Panc1 (cell line): Measurements from ENCODE around the gene CEACAM21. TPM values are rescaled to one million over a fixed set of nuclear protein-coding genes. Genes with fewer than 3 reads are reported as not detected.
"Not testable (repeated sequence)": the region's sequence is repeated elsewhere in the genome, so short reads cannot be mapped to it uniquely, and the experiment has no call there.

Experiments
- ATAC-seq: fragments of 200-7000 bp; cut with Tn5 transposase; 2 replicates; pipeline ENCODE4 v1.9.1; 2020; ENCODE audit warnings: mild to moderate bottlenecking, moderate library complexity
- BruUV-seq: library from RNA; stranded (reverse); fragments of 400-500 nt; replicated peaks from 2 replicates; lab custom pipeline; 2021; lab: Mats Ljungman, UMichigan
- CTCF ChIA-PET: fragments of 300-600 bp; sonication (Branson Sonifier 250); formaldehyde crosslinking; loops from one replicate; lab custom pipeline; 2022; ENCODE audit warnings: antibody characterized with exemption; lab: Charles Lee
- POLR2A ChIA-PET: fragments of 300-600 bp; sonication (Branson Sonifier 250); formaldehyde crosslinking; loops from one replicate; lab custom pipeline; 2022; ENCODE audit warnings: antibody characterized with exemption; lab: Charles Lee
- DNase-seq: peaks from one replicate; pipeline ENCODE4 v3.0.0-alpha.2; 2010; ENCODE audit warnings: low read depth, low spot score
- H3K27ac ChIP-seq: 2 replicates; pipeline ENCODE4 v1.5.1; 2011; ENCODE audit warnings: mild to moderate bottlenecking, low read length, inconsistent platforms
- H3K27me3 ChIP-seq: fragments of 200-500 bp; sonication (Bioruptor generic); 2 replicates; pipeline ENCODE4 v1.6.0; 2014; ENCODE audit warnings: low read length, inconsistent platforms; ENCODE audit not compliant: control insufficient read depth, insufficient read depth
- H3K36me3 ChIP-seq: fragments of 200-500 bp; sonication (Bioruptor generic); 2 replicates; pipeline ENCODE4 v1.5.1; 2014; ENCODE audit warnings: inconsistent platforms, mild to moderate bottlenecking, low read length, moderate library complexity; ENCODE audit not compliant: control insufficient read depth, insufficient read depth
- H3K4me1 ChIP-seq: 2 replicates; pipeline ENCODE4 v1.5.1; 2011; ENCODE audit warnings: inconsistent platforms, mild to moderate bottlenecking, low read length, moderate library complexity; ENCODE audit not compliant: control insufficient read depth, insufficient read depth
- H3K4me3 ChIP-seq, 2 experiments: 2 replicates each; pipeline ENCODE4 v1.5.1; 2011 to 2012; ENCODE audit warnings: low read depth in 2 of 2, low read length in 2 of 2, mild to moderate bottlenecking in 2 of 2, inconsistent platforms in 1 of 2, moderate library complexity in 1 of 2
- H3K9me3 ChIP-seq: fragments of 200-500 bp; sonication (Bioruptor generic); 2 replicates; pipeline ENCODE4 v1.5.1; 2014; ENCODE audit warnings: low read depth, mild to moderate bottlenecking, inconsistent platforms, low read length, moderate library complexity; ENCODE audit not compliant: control insufficient read depth, insufficient read depth
- POLR2AphosphoS5 ChIP-seq: IDR thresholded peaks from 2 replicates; pipeline ENCODE4 v1.6.1; 2012; ENCODE audit warnings: mild to moderate bottlenecking, low read depth, low read length, moderate library complexity
- SIN3A ChIP-seq: IDR thresholded peaks from 2 replicates; pipeline ENCODE4 v1.6.1; 2012; ENCODE audit warnings: low read depth, mild to moderate bottlenecking, low read length, moderate library complexity, borderline replicate concordance; ENCODE audit not compliant: insufficient read depth
- TCF7L2 ChIP-seq: IDR thresholded peaks from 2 replicates; pipeline ENCODE4 v1.6.1; 2011; ENCODE audit warnings: mild to moderate bottlenecking, low read depth, low read length, inconsistent platforms
- in situ Hi-C: cut with HindIII; loops from 2 replicates; pipeline ENCODE4 v1.10.0; 2016; ENCODE audit warnings: low sequenced_read_pairs, low pct_unique_long_range_greater_than_20kb
- intact Hi-C: fragments of 100-400 bp; cut with micrococcal nuclease; formaldehyde crosslinking; loops from one replicate; pipeline ENCODE4 v1.10.0; 2022; ENCODE audit not compliant: unreplicated experiment
- total RNA-seq: library from RNA; stranded (reverse); gene quantifications from one replicate; pipeline ENCODE4 v1.2.1, GENCODE V29; 2021; ENCODE audit not compliant: unreplicated experiment
- TF ChIP-seq, protein P1 (sequence below): fragments of 450-650 bp; IDR thresholded peaks from 2 replicates; pipeline ENCODE4 v1.5.1; 2017; ENCODE audit warnings: mild to moderate bottlenecking
- TF ChIP-seq, protein P2 (sequence below), 2 experiments: IDR thresholded peaks; 2 replicates each; pipeline ENCODE4 v1.6.1; 2011 to 2012; ENCODE audit warnings: low read depth in 2 of 2, control low read depth in 1 of 2, low read length in 1 of 2, mild to moderate bottlenecking in 1 of 2, moderate library complexity in 1 of 2; ENCODE audit not compliant: insufficient read depth in 1 of 2

The CEACAM21 gene
- total RNA-seq, 1 experiment from 2014 or later = not detected

- no TSS peak for BruUV-seq
- Histone ChIP-seq H3K36me3 (no peaks in the 10 kb centered on the region), H3K27ac (no peak overlapping the region), H3K27me3 (no peaks in the 10 kb centered on the region; the same call in 1 of the 2 replicates), H3K9me3 (no peaks in the 10 kb centered on the region), H3K4me3 (no peak overlapping the region), H3K4me1 (no peaks in the 10 kb centered on the region)
- TF ChIP-seq, protein P1, sequence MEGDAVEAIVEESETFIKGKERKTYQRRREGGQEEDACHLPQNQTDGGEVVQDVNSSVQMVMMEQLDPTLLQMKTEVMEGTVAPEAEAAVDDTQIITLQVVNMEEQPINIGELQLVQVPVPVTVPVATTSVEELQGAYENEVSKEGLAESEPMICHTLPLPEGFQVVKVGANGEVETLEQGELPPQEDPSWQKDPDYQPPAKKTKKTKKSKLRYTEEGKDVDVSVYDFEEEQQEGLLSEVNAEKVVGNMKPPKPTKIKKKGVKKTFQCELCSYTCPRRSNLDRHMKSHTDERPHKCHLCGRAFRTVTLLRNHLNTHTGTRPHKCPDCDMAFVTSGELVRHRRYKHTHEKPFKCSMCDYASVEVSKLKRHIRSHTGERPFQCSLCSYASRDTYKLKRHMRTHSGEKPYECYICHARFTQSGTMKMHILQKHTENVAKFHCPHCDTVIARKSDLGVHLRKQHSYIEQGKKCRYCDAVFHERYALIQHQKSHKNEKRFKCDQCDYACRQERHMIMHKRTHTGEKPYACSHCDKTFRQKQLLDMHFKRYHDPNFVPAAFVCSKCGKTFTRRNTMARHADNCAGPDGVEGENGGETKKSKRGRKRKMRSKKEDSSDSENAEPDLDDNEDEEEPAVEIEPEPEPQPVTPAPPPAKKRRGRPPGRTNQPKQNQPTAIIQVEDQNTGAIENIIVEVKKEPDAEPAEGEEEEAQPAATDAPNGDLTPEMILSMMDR = no peak
- TF ChIP-seq TCF7L2 (peak; percentile 32; the same call in 1 of the 2 replicates), SIN3A (no peak)
- in situ Hi-C loops = no loop called here
- ATAC-seq (no peak), DNase-seq (no peak)
- intact Hi-C loops = no loop called here
- ChIA-PET CTCF (no interaction called here), POLR2A (no interaction called here)
These were observed 1.3 kb downstream of the CEACAM21 start for GRCh38 chr19:41577144-41577830.

GRCh38 chr19:41577833-41578232 lies 1.9 kb downstream of the CEACAM21 start:
- ATAC-seq = no peak
- H3K4me3 ChIP-seq = no peak overlapping the region
- H3K27ac ChIP-seq = no peak overlapping the region
- no peaks in the 10 kb centered on the region for H3K4me1 ChIP-seq
- no peak for TF ChIP-seq POLR2AphosphoS5
- no peaks in the 10 kb centered on the region for H3K36me3 ChIP-seq
- CTCF ChIA-PET = no interaction called here
- POLR2A ChIA-PET = no interaction called here
- DNase-seq = no peak
- intact Hi-C loops (no loop called here), in situ Hi-C loops (no loop called here)
- BruUV-seq = no TSS peak
- H3K27me3 ChIP-seq = no peaks in the 10 kb centered on the region; the same call in 1 of the 2 replicates
- no peaks in the 10 kb centered on the region for H3K9me3 ChIP-seq

- ChIA-PET CTCF (no interaction called here), POLR2A (no interaction called here)
- Histone ChIP-seq H3K27me3 (no peaks in the 10 kb centered on the region; the same call in 1 of the 2 replicates), H3K4me1 (no peaks in the 10 kb centered on the region), H3K9me3 (no peaks in the 10 kb centered on the region), H3K27ac (no peak overlapping the region), H3K4me3 (no peak overlapping the region), H3K36me3 (no peaks in the 10 kb centered on the region)
- no TSS peak for BruUV-seq
- no peak for DNase-seq
- in situ Hi-C loops (no loop called here), intact Hi-C loops (no loop called here)
- no peak for ATAC-seq
- TF ChIP-seq POLR2AphosphoS5 = no peak
- no peak for TF ChIP-seq TCF7L2
- TF ChIP-seq, protein P1 = no peak
- TF ChIP-seq SIN3A = no peak
- TF ChIP-seq, protein P2, sequence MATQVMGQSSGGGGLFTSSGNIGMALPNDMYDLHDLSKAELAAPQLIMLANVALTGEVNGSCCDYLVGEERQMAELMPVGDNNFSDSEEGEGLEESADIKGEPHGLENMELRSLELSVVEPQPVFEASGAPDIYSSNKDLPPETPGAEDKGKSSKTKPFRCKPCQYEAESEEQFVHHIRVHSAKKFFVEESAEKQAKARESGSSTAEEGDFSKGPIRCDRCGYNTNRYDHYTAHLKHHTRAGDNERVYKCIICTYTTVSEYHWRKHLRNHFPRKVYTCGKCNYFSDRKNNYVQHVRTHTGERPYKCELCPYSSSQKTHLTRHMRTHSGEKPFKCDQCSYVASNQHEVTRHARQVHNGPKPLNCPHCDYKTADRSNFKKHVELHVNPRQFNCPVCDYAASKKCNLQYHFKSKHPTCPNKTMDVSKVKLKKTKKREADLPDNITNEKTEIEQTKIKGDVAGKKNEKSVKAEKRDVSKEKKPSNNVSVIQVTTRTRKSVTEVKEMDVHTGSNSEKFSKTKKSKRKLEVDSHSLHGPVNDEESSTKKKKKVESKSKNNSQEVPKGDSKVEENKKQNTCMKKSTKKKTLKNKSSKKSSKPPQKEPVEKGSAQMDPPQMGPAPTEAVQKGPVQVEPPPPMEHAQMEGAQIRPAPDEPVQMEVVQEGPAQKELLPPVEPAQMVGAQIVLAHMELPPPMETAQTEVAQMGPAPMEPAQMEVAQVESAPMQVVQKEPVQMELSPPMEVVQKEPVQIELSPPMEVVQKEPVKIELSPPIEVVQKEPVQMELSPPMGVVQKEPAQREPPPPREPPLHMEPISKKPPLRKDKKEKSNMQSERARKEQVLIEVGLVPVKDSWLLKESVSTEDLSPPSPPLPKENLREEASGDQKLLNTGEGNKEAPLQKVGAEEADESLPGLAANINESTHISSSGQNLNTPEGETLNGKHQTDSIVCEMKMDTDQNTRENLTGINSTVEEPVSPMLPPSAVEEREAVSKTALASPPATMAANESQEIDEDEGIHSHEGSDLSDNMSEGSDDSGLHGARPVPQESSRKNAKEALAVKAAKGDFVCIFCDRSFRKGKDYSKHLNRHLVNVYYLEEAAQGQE (IDR thresholded peaks at IDR 0.05; ENCODE audit: insufficient read depth in 1 of 2, low read depth in 2 of 2, low read length in 1 of 2) = no peak
These were observed 2.9 kb downstream of the CEACAM21 start for GRCh38 chr19:41578886-41579285.

GRCh38 chr19:41581068-41581467 lies 5.1 kb downstream of the CEACAM21 start:
- H3K4me1 ChIP-seq, POLR2A ChIA-PET, H3K36me3 ChIP-seq, H3K27ac ChIP-seq, DNase-seq, H3K4me3 ChIP-seq, CTCF ChIA-PET, BruUV-seq, in situ Hi-C loops, H3K9me3 ChIP-seq, ATAC-seq, intact Hi-C loops, H3K27me3 ChIP-seq: not testable (repeated sequence)
